ENCODE results near the gene SCAMP4. TPM values are rescaled to one million over a fixed set of nuclear protein-coding genes. Genes with fewer than 3 reads are reported as not detected.
A peak's percentile ranks its signal among the peaks of the same experiment; 100 is the strongest.

The SCAMP4 gene
- total and polyA plus RNA-seq, 9 of the 15 experiments (the other 6 are each of a cell fraction or from before 2014, with no cell fraction given) = 0.81 to 45.9 (median 12.8) TPM

DNA sequence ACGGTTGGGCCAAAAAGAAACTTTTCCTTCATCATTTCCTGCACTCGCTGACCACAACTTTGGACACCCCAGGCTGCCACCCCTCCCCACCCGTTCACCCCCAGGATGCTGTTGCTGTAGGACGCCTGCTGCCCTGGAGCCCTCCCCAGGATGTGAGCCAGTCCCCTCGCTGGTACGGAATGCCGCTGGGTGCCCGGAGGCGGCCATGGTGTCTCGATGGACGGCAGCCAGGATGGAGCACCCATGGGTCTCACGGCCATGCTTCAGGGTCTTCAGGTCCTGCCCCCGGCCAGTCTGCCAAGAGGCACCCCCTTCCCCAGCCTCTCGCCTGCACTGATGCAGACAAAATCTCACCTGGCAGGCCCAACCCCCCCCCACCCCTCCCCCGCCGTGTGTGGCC lies 20.3 kb downstream of the SCAMP4 start:
- TSS peak; percentile 78 for BruUV-seq (replicated peaks)
- no peak overlapping the region for H2AFZ ChIP-seq (ENCODE audit: low read depth, low read length)
- WGBS (ENCODE audit: insufficient coverage, low coverage, missing lambda C conversion rate) = 81% methylated on average over 12 of the region's 16 CpGs
- no peak for TF ChIP-seq SP2 (IDR thresholded peaks at IDR 0.05; ENCODE audit: extremely low read depth, low read depth, low read length, poor library complexity, severe bottlenecking)
- TF ChIP-seq ZC3H11A (IDR thresholded peaks at IDR 0.05; ENCODE audit: low read depth, low read length) = no peak
- TF ChIP-seq ETV6 (IDR thresholded peaks at IDR 0.05; ENCODE audit: borderline replicate concordance in 1 of 2, low read depth in 2 of 2, low read length in 1 of 2) = no peak
- no peak for TF ChIP-seq ETV6 (CRISPR knock-in tag; IDR thresholded peaks at IDR 0.05; ENCODE audit: borderline replicate concordance)
- TF ChIP-seq PML (IDR thresholded peaks at IDR 0.05; ENCODE audit: low read length) = no peak
- TF ChIP-seq ETV1 (tag; conservative IDR thresholded peaks at IDR 0.05; ENCODE audit: low read depth) = no peak
- TF ChIP-seq POU5F1 (IDR thresholded peaks at IDR 0.05; ENCODE audit: borderline replicate concordance, low read depth, low read length, partially characterized antibody) = no peak
- TF ChIP-seq ZNF274 (IDR thresholded peaks at IDR 0.05; ENCODE audit: borderline replicate concordance, low read depth, low read length) = no peak
- TF ChIP-seq, protein P1, sequence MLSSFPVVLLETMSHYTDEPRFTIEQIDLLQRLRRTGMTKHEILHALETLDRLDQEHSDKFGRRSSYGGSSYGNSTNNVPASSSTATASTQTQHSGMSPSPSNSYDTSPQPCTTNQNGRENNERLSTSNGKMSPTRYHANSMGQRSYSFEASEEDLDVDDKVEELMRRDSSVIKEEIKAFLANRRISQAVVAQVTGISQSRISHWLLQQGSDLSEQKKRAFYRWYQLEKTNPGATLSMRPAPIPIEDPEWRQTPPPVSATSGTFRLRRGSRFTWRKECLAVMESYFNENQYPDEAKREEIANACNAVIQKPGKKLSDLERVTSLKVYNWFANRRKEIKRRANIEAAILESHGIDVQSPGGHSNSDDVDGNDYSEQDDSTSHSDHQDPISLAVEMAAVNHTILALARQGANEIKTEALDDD (IDR thresholded peaks at IDR 0.05) = no peak
- TF ChIP-seq ZNF165 (CRISPR knock-in tag; IDR thresholded peaks at IDR 0.05; ENCODE audit: borderline replicate concordance) = no peak
- no peak for TF ChIP-seq FOXJ2 (tag; IDR thresholded peaks at IDR 0.05)
- TF ChIP-seq ZNF699 (CRISPR knock-in tag; IDR thresholded peaks at IDR 0.05; ENCODE audit: insufficient replicate concordance) = no peak
- TF ChIP-seq, protein P2, sequence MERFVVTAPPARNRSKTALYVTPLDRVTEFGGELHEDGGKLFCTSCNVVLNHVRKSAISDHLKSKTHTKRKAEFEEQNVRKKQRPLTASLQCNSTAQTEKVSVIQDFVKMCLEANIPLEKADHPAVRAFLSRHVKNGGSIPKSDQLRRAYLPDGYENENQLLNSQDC (CRISPR knock-in tag; IDR thresholded peaks at IDR 0.05) = no peak
- no peak for TF ChIP-seq ZNF830 (CRISPR knock-in tag; IDR thresholded peaks at IDR 0.05)
- TF ChIP-seq SIN3B (IDR thresholded peaks at IDR 0.05; ENCODE audit: low read depth) = no peak
- TF ChIP-seq TEAD1 (CRISPR knock-in tag; IDR thresholded peaks at IDR 0.05) = no peak
- TF ChIP-seq HLTF (IDR thresholded peaks at IDR 0.05) = no peak
- TF ChIP-seq CBX3 (IDR thresholded peaks at IDR 0.05; ENCODE audit: borderline replicate concordance in 1 of 2, low read length in 2 of 2) = no peak
- no peak for TF ChIP-seq CC2D1A (IDR thresholded peaks at IDR 0.05)
- TF ChIP-seq NFATC3 (IDR thresholded peaks at IDR 0.05) = no peak
- no peaks in the 10 kb centered on the region for H3K79me2 ChIP-seq (ENCODE audit: control insufficient read depth, insufficient read depth, low read length)
- ChIA-PET CTCF (ENCODE audit: low intra/inter-chr PET ratio) (no interaction called here), POLR2A (no interaction called here)
- H3K9ac ChIP-seq (ENCODE audit: insufficient read depth in 1 of 2, low read depth in 2 of 2, low read length in 2 of 2) = no peak overlapping the region
- in situ Hi-C loops (cut with MboI) = no loop called here
- H3K27ac ChIP-seq (ENCODE audit: extremely low read depth, low read depth, low read length) = no peak overlapping the region
- FAIRE-seq (no peak), ATAC-seq (no peak), DNase-seq (ENCODE audit: extremely low read depth in 1 of 4, low spot score in 3 of 4) (no peak)
- H3K27me3 ChIP-seq (ENCODE audit: control insufficient read depth in 2 of 2, insufficient read depth in 2 of 2, low read length in 2 of 2) = no peaks in the 10 kb centered on the region
- peaks cover 3 to 48% of the 10 kb centered on the region in 2 experiments; a peak in 3 of 5 replicates for H3K4me1 ChIP-seq (replicated peaks in 1 of 2; ENCODE audit: control insufficient read depth in 2 of 2, insufficient read depth in 2 of 2, low read length in 2 of 2)
- H3K9me3 ChIP-seq (replicated peaks; ENCODE audit: control insufficient read depth, insufficient read depth, low read depth, low read length) = 0 out of 2 replicates have a peak, but pooled peaks cover 5% of the 10 kb centered on the region
- H3K4me2 ChIP-seq (ENCODE audit: insufficient read depth, low read length) = no peak overlapping the region
- intact Hi-C loops (cut with micrococcal nuclease) = loop anchor here (5.0 kb wide), 1 partner anchor 137 kb away; no protein-coding TSS in a partner anchor
- H4K20me1 ChIP-seq (replicated peaks; ENCODE audit: control insufficient read depth, insufficient read depth, low read length) = no peaks in the 10 kb centered on the region
- no peak overlapping the region for H3K4me3 ChIP-seq
- H3K9me1 ChIP-seq (ENCODE audit: control insufficient read depth, insufficient read depth, low read length) = no peaks in the 10 kb centered on the region
- peaks cover 38% of the 10 kb centered on the region; the same call in 2 of the 3 replicates for H3K36me3 ChIP-seq (ENCODE audit: control insufficient read depth, insufficient read depth, low read length)

Measured in K562 (cell line).